Parathyroid adenoma (tissue), 2 donors: ENCODE measurements around the gene ZNF296.
A peak's percentile ranks its signal among the peaks of the same experiment; 100 is the strongest.

Source experiments
- H2AFZ ChIP-seq: fragments of 300-600 bp; sonication (generic); one replicate; pipeline ENCODE4 v1.7.0; 2017; ENCODE audit warnings: antibody characterized with exemption, mild to moderate bottlenecking
- H3K27ac ChIP-seq: fragments of 300-600 bp; sonication (generic); one replicate; pipeline ENCODE4 v1.7.0; 2017
- H3K27me3 ChIP-seq: fragments of 300-600 bp; sonication (generic); one replicate; pipeline ENCODE4 v1.7.0; 2017; ENCODE audit warnings: low read length; ENCODE audit not compliant: control insufficient read depth, insufficient read depth
- H3K36me3 ChIP-seq: fragments of 300-600 bp; sonication (generic); one replicate; pipeline ENCODE4 v1.7.0; 2017; ENCODE audit warnings: low read length; ENCODE audit not compliant: control insufficient read depth, insufficient read depth
- H3K4me1 ChIP-seq: fragments of 300-600 bp; sonication (generic); one replicate; pipeline ENCODE4 v1.7.0; 2017; ENCODE audit warnings: control low read depth
- H3K4me2 ChIP-seq: fragments of 300-600 bp; sonication (generic); one replicate; pipeline ENCODE4 v1.7.0; 2017; ENCODE audit warnings: low read length
- H3K4me3 ChIP-seq: fragments of 300-600 bp; sonication (generic); one replicate; pipeline ENCODE4 v1.7.0; 2017; ENCODE audit warnings: low read depth, low read length
- H3K79me2 ChIP-seq: fragments of 300-600 bp; sonication (generic); one replicate; pipeline ENCODE4 v1.7.0; 2017; ENCODE audit warnings: control low read depth
- H3K9ac ChIP-seq: fragments of 300-600 bp; sonication (generic); one replicate; pipeline ENCODE4 v1.7.0; 2017; ENCODE audit warnings: mild to moderate bottlenecking
- H3K9me3 ChIP-seq: fragments of 300-600 bp; sonication (generic); one replicate; pipeline ENCODE4 v1.7.0; 2017; ENCODE audit warnings: low read length; ENCODE audit not compliant: control insufficient read depth
- CTCF ChIP-seq: fragments of 300-600 bp; sonication (generic); IDR thresholded peaks from one replicate; pipeline ENCODE4 v1.7.0; 2017; ENCODE audit warnings: antibody characterized with exemption, mild to moderate bottlenecking
- donor health status: primary hyperparathyroidism.

ZNF296 gene

DNA sequence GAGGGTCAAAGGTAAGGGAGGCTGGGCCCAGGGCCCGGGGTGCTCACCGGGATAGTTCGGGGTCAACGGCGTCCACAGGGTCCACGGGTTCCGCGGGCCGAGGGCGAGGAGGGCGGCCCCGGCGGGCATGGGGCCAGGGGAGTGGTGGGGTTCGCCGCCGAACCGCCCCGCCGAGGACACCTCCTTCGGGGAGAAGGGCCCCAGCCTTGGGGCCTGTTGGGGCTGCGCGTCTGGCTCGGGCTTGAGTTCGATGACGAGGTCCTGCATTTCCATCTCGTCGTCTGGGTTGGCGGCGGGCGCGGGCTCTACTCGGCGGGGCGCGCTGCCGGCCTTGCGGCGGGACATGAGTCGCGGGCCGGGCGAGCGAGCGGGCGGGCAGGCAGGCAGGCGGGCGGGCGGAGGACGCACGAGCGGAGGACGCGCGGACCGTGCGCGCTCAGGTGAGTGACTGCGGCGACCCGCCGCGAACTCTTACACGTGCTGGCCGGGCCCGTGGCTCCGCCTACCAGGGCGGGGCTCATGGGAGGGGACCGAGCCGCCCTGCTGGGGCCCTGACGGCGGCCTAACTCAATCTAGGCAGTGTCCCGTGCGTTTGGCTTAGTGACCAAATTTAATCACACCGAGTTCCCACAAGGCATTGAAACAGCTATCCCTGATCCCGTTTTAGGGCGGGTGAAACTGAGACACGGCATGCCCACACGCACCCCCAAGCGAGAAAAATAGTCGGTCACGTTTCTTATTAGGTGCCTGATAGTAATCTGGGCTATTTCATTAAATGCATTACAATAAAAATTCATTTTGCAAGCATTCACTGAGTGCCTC, at the start of gene ZNF296:
Gene ZNF296, minus strand, starts transcription at position 450 of the 822 bp plus-strand sequence. Its CDS starts 105 bp downstream, at position 345.
- no peak within 1 kb of the TSS for H3K9ac ChIP-seq
- no peaks in the 10 kb centered on the region for H3K36me3 ChIP-seq
- H3K4me1 ChIP-seq: peaks cover 13% of the 10 kb centered on the region
- H3K4me2 ChIP-seq: peak within 1 kb of the TSS; percentile 88
- no peaks in the 10 kb centered on the region for H3K9me3 ChIP-seq
- peak within 1 kb of the TSS; percentile 57 for H3K4me3 ChIP-seq
- H3K27me3 ChIP-seq: no peaks in the 10 kb centered on the region
- H2AFZ ChIP-seq: peak within 1 kb of the TSS; percentile 88
- TF ChIP-seq CTCF: no peak
- H3K79me2 ChIP-seq: peaks cover 14% of the 10 kb centered on the region
- peak within 1 kb of the TSS; percentile 47 for H3K27ac ChIP-seq

GRCh38 chr19:45125360-45125759, 49.1 kb upstream of the ZNF296 start:
- H3K27me3 ChIP-seq: no peaks in the 10 kb centered on the region
- H3K36me3 ChIP-seq: no peaks in the 10 kb centered on the region
- no peak overlapping the region for H3K27ac ChIP-seq
- peaks cover 40% of the 10 kb centered on the region for H3K79me2 ChIP-seq
- peaks cover 3% of the 10 kb centered on the region for H3K4me1 ChIP-seq
- no peak overlapping the region for H3K9ac ChIP-seq
- TF ChIP-seq CTCF: no peak
- H3K4me2 ChIP-seq: no peak overlapping the region
- no peaks in the 10 kb centered on the region for H3K9me3 ChIP-seq
- H3K4me3 ChIP-seq: no peak overlapping the region
- H2AFZ ChIP-seq: no peak overlapping the region

GRCh38 chr19:45124021-45124420, 47.7 kb upstream of the ZNF296 start:
- Histone ChIP-seq H3K79me2 (peaks cover 51% of the 10 kb centered on the region), H3K9me3 (no peaks in the 10 kb centered on the region), H3K4me2 (no peak overlapping the region), H3K27me3 (no peaks in the 10 kb centered on the region), H2AFZ (no peak overlapping the region), H3K27ac (no peak overlapping the region), H3K4me1 (peaks cover 3% of the 10 kb centered on the region), H3K36me3 (no peaks in the 10 kb centered on the region), H3K4me3 (no peak overlapping the region), H3K9ac (no peak overlapping the region)
- TF ChIP-seq CTCF: no peak

GRCh38 chr19:45123440-45123850, 47.2 kb upstream of the ZNF296 start:
- TF ChIP-seq CTCF: no peak
- H3K27me3 ChIP-seq: no peaks in the 10 kb centered on the region
- peaks cover 55% of the 10 kb centered on the region for H3K79me2 ChIP-seq
- no peaks in the 10 kb centered on the region for H3K36me3 ChIP-seq
- H3K4me2 ChIP-seq: no peak overlapping the region
- H3K27ac ChIP-seq: no peak overlapping the region
- peaks cover 3% of the 10 kb centered on the region for H3K4me1 ChIP-seq
- no peak overlapping the region for H2AFZ ChIP-seq
- no peaks in the 10 kb centered on the region for H3K9me3 ChIP-seq
- no peak overlapping the region for H3K4me3 ChIP-seq
- no peak overlapping the region for H3K9ac ChIP-seq

- no peak for TF ChIP-seq CTCF
- Histone ChIP-seq H3K36me3 (no peaks in the 10 kb centered on the region), H3K9me3 (no peaks in the 10 kb centered on the region), H3K79me2 (peaks cover 59% of the 10 kb centered on the region), H3K4me2 (no peak overlapping the region), H3K4me3 (no peak overlapping the region), H3K27me3 (no peaks in the 10 kb centered on the region), H2AFZ (no peak overlapping the region), H3K27ac (no peak overlapping the region), H3K9ac (no peak overlapping the region), H3K4me1 (peaks cover 3% of the 10 kb centered on the region)
Measured at GRCh38 chr19:45122832-45123231, 46.6 kb upstream of the ZNF296 start.
